HFFc6 (cell line): ENCODE results near the gene ADGRL2. TPM values are rescaled to one million over a fixed set of nuclear protein-coding genes. Genes with fewer than 3 reads are reported as not detected.

Experiments used
- DNase-seq: peaks from one replicate; pipeline ENCODE4 v3.0.0-alpha.2; 2018
- H3K27ac Mint-ChIP-seq: 2 replicates; pipeline ENCODE4 v1.8.0; 2020; ENCODE audit warnings: mild to moderate bottlenecking, mixed read lengths
- H3K27me3 Mint-ChIP-seq: 2 replicates; pipeline ENCODE4 v1.8.0; 2021; ENCODE audit warnings: mild to moderate bottlenecking, moderate library complexity, mixed read lengths; ENCODE audit not compliant: insufficient read depth
- H3K36me3 Mint-ChIP-seq: 2 replicates; pipeline ENCODE4 v1.8.0; 2021; ENCODE audit warnings: low read depth, mixed read lengths
- H3K4me1 Mint-ChIP-seq: 2 replicates; pipeline ENCODE4 v1.8.0; 2020; ENCODE audit warnings: low read depth, mixed read lengths
- H3K4me3 Mint-ChIP-seq: 2 replicates; pipeline ENCODE4 v1.8.0; 2020; ENCODE audit warnings: mild to moderate bottlenecking, moderate library complexity, mixed read lengths
- H3K9me3 Mint-ChIP-seq: 2 replicates; pipeline ENCODE4 v1.8.0; 2020; ENCODE audit warnings: mild to moderate bottlenecking, mixed read lengths
- total RNA-seq, 6 experiments: library from RNA; stranded (reverse); fragmentation: NEBNext Ultra II Directional; extraction: Animal tissue kit (Norgen Biotek cat#: 25700); gene quantifications; 2 replicates in 1 of 6; 3 replicates in 5 of 6; pipeline ENCODE4 v1.2.3, GENCODE V29; 2021
- TF ChIP-seq, protein P1 (sequence below): fragments of 200-600 bp; sonication (generic); IDR thresholded peaks from 2 replicates; pipeline ENCODE4 v1.5.0; 2021; ENCODE audit warnings: antibody characterized with exemption, mild to moderate bottlenecking

ADGRL2 gene
- total RNA-seq, 6 experiments from 2014 or later, result 2.1 to 11.1 (median 2.8) TPM

DNA sequence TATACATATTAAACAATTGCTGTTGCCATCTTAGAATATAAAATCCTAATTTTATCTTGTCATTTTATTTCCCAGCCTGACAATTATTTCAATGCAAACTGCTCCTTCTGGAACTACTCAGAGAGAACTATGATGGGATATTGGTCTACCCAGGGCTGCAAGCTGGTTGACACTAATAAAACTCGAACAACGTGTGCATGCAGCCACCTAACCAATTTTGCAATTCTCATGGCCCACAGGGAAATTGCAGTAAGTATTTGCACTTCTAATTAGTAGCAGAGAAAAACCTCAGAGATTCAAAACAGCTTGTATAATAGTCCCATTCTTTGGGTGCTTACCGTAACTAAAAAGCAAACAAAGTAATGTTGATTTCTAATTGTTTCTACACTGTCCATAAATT lies 167.2 kb downstream of the ADGRL2 start:
- no peaks in the 10 kb centered on the region; the same call in 1 of the 2 replicates for H3K9me3 Mint-ChIP-seq
- H3K27ac Mint-ChIP-seq, result no peak overlapping the region
- 0 out of 2 replicates have a peak, but pooled peaks cover 3% of the 10 kb centered on the region for H3K27me3 Mint-ChIP-seq
- no peak for DNase-seq
- no peaks in the 10 kb centered on the region for H3K36me3 Mint-ChIP-seq
- TF ChIP-seq, protein P1, sequence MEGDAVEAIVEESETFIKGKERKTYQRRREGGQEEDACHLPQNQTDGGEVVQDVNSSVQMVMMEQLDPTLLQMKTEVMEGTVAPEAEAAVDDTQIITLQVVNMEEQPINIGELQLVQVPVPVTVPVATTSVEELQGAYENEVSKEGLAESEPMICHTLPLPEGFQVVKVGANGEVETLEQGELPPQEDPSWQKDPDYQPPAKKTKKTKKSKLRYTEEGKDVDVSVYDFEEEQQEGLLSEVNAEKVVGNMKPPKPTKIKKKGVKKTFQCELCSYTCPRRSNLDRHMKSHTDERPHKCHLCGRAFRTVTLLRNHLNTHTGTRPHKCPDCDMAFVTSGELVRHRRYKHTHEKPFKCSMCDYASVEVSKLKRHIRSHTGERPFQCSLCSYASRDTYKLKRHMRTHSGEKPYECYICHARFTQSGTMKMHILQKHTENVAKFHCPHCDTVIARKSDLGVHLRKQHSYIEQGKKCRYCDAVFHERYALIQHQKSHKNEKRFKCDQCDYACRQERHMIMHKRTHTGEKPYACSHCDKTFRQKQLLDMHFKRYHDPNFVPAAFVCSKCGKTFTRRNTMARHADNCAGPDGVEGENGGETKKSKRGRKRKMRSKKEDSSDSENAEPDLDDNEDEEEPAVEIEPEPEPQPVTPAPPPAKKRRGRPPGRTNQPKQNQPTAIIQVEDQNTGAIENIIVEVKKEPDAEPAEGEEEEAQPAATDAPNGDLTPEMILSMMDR, result no peak
- H3K4me1 Mint-ChIP-seq, result no peaks in the 10 kb centered on the region
- no peak overlapping the region for H3K4me3 Mint-ChIP-seq

GRCh38 chr1:81970416-81970815 lies 169.7 kb downstream of the ADGRL2 start:
- no peak overlapping the region for H3K27ac Mint-ChIP-seq
- H3K9me3 Mint-ChIP-seq, result peaks cover 3% of the 10 kb centered on the region; the same call in 1 of the 2 replicates
- H3K4me1 Mint-ChIP-seq, result no peaks in the 10 kb centered on the region
- no peak for DNase-seq
- H3K36me3 Mint-ChIP-seq, result no peaks in the 10 kb centered on the region
- no peak overlapping the region for H3K4me3 Mint-ChIP-seq
- TF ChIP-seq, protein P1, result no peak
- 0 out of 2 replicates have a peak, but pooled peaks cover 3% of the 10 kb centered on the region for H3K27me3 Mint-ChIP-seq

DNA sequence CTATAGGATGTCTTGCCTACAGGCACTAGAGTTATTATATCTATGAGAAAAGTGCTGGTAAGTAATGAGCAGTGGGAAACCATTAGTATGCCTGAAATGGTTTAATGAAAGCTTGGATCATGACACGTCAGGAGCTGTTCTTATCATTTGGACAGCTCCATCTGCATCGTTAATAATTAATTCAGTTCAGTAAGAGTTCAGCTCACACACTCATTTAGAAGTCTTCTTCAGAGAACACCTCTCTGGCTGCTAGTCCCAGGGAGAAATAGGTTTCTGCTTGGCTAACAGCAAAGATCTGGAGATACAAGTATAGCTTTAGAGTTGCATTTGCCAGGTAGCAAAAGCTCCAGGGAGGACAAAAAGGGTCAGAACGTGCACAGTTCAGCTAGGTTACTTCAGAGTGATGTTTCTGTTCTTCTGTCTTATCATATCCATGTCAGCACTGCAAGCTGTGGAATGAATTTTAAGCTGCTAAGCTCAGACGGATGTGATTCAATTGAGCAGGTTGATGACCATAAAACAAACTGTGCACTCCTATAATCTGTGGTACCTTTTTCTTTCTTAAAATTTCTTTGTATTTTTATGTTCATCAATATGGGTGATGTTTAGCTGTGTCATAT lies 173.6 kb downstream of the ADGRL2 start:
- peaks cover 9% of the 10 kb centered on the region; the same call in 1 of the 2 replicates for H3K9me3 Mint-ChIP-seq
- H3K4me1 Mint-ChIP-seq, result peaks cover 6% of the 10 kb centered on the region; the same call in 1 of the 2 replicates
- no peaks in the 10 kb centered on the region for H3K36me3 Mint-ChIP-seq
- no peak overlapping the region for H3K4me3 Mint-ChIP-seq
- no peak overlapping the region for H3K27ac Mint-ChIP-seq
- no peaks in the 10 kb centered on the region for H3K27me3 Mint-ChIP-seq
- TF ChIP-seq, protein P1, result no peak
- no peak for DNase-seq

DNA sequence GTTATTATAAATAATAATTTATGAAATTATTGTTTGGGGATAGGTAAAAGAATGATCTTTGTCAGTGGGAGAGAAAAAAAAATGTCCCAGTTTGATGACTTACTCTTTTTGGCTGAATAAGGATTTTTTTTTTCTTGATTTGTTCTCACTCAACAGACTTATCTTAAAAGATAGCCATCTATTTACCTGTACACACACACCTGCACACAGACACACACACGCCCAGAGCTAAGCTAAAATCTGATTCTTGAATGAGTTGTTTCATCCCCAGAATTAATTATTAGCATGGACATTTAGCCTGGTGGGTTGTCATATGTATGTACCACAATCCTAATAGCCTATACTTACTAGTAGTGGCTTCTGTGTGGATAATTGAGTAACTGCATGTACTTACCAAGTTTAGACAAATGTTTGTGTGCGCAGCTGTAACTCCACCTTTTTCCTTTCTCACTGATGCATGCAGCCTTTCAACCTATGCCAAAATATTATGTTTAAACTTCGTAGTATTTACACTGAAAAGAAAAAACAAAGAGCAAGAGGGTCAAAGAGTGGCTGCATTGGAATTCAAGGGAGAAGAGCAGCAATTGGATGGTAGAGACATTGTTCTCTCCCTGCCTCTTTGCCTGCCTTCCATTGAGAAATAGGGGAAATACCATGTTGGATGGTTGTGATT lies 174.3 kb downstream of the ADGRL2 start:
- TF ChIP-seq, protein P1, result no peak
- Mint-ChIP-seq H3K27me3 (no peaks in the 10 kb centered on the region), H3K36me3 (no peaks in the 10 kb centered on the region), H3K9me3 (peaks cover 9% of the 10 kb centered on the region; the same call in 1 of the 2 replicates), H3K4me3 (no peak overlapping the region), H3K27ac (no peak overlapping the region; the same call in 1 of the 2 replicates), H3K4me1 (peaks cover 6% of the 10 kb centered on the region; the same call in 1 of the 2 replicates)
- DNase-seq, result no peak

GRCh38 chr1:81976539-81976938 lies 175.8 kb downstream of the ADGRL2 start:
- H3K4me3 Mint-ChIP-seq, result no peak overlapping the region
- no peak overlapping the region for H3K27ac Mint-ChIP-seq
- peaks cover 9% of the 10 kb centered on the region; the same call in 1 of the 2 replicates for H3K9me3 Mint-ChIP-seq
- H3K4me1 Mint-ChIP-seq, result peaks cover 6% of the 10 kb centered on the region; the same call in 1 of the 2 replicates
- TF ChIP-seq, protein P1, result no peak
- no peak for DNase-seq
- H3K36me3 Mint-ChIP-seq, result no peaks in the 10 kb centered on the region
- H3K27me3 Mint-ChIP-seq, result no peaks in the 10 kb centered on the region
